ENCODE data around the gene VWA3A.
"Not testable (repeated sequence)": the region's sequence is repeated elsewhere in the genome, so short reads cannot be mapped to it uniquely, and the experiment has no call there.

VWA3A gene

GRCh38 chr16:22091721-22092120 is 620 bp upstream of the VWA3A start:
- DNase-seq: no peak

GRCh38 chr16:22093331-22093730 is 990 bp downstream of the VWA3A start:
- DNase-seq: no peak

- DNase-seq: no peak
These were observed 1.7 kb downstream of the VWA3A start for GRCh38 chr16:22093996-22094395.

GRCh38 chr16:22098405-22099255 is 6.3 kb downstream of the VWA3A start:
- DNase-seq: peak; percentile 51

GRCh38 chr16:22099256-22099975 is 7.1 kb downstream of the VWA3A start:
- DNase-seq: no peak

- no peak for DNase-seq
These were observed 11.1 kb downstream of the VWA3A start for GRCh38 chr16:22103441-22103840.

GRCh38 chr16:22109258-22109898 is 17.0 kb downstream of the VWA3A start:
- DNase-seq: no peak

GRCh38 chr16:22111629-22112028 is 19.3 kb downstream of the VWA3A start:
- not testable (repeated sequence) for DNase-seq

- no peak for DNase-seq
These were observed 23.9 kb downstream of the VWA3A start for GRCh38 chr16:22116095-22116700.

- no peak for DNase-seq
These were observed 25.3 kb downstream of the VWA3A start for GRCh38 chr16:22117609-22118008.

- no peak for DNase-seq
These were observed 28.1 kb downstream of the VWA3A start for GRCh38 chr16:22120440-22120839.

GRCh38 chr16:22122239-22122638 is 29.9 kb downstream of the VWA3A start:
- DNase-seq: no peak

GRCh38 chr16:22123146-22123545 is 30.8 kb downstream of the VWA3A start:
- DNase-seq: no peak

GRCh38 chr16:22123759-22124490 is 31.6 kb downstream of the VWA3A start:
- no peak for DNase-seq

GRCh38 chr16:22124583-22125284 is 32.4 kb downstream of the VWA3A start:
- no peak for DNase-seq

GRCh38 chr16:22126037-22126558 is 33.8 kb downstream of the VWA3A start:
- DNase-seq: no peak

GRCh38 chr16:22128537-22128936 is 36.2 kb downstream of the VWA3A start:
- not testable (repeated sequence) for DNase-seq

GRCh38 chr16:22130528-22130927 is 38.2 kb downstream of the VWA3A start:
- no peak for DNase-seq

GRCh38 chr16:22132801-22133200 is 40.5 kb downstream of the VWA3A start:
- no peak for DNase-seq

- DNase-seq: no peak
These were observed 46.1 kb downstream of the VWA3A start for GRCh38 chr16:22138482-22138881.

GRCh38 chr16:22139008-22139407 is 46.7 kb downstream of the VWA3A start:
- no peak for DNase-seq

GRCh38 chr16:22139732-22140131 is 47.4 kb downstream of the VWA3A start:
- DNase-seq: no peak
